GM19397 (cell line): ENCODE measurements around the gene DCTN4.
A peak's percentile ranks its signal among the peaks of the same experiment; 100 is the strongest.
"Not testable (repeated sequence)": the region's sequence is repeated elsewhere in the genome, so short reads cannot be mapped to it uniquely, and the experiment has no call there.

Source experiments
- ATAC-seq: cut with Tn5 transposase; IDR thresholded peaks from one replicate; pipeline ENCODE4 v1.9.1; 2021; ENCODE audit warnings: mild to moderate bottlenecking, moderate library complexity; ENCODE audit not compliant: unreplicated experiment

DCTN4 gene

DNA sequence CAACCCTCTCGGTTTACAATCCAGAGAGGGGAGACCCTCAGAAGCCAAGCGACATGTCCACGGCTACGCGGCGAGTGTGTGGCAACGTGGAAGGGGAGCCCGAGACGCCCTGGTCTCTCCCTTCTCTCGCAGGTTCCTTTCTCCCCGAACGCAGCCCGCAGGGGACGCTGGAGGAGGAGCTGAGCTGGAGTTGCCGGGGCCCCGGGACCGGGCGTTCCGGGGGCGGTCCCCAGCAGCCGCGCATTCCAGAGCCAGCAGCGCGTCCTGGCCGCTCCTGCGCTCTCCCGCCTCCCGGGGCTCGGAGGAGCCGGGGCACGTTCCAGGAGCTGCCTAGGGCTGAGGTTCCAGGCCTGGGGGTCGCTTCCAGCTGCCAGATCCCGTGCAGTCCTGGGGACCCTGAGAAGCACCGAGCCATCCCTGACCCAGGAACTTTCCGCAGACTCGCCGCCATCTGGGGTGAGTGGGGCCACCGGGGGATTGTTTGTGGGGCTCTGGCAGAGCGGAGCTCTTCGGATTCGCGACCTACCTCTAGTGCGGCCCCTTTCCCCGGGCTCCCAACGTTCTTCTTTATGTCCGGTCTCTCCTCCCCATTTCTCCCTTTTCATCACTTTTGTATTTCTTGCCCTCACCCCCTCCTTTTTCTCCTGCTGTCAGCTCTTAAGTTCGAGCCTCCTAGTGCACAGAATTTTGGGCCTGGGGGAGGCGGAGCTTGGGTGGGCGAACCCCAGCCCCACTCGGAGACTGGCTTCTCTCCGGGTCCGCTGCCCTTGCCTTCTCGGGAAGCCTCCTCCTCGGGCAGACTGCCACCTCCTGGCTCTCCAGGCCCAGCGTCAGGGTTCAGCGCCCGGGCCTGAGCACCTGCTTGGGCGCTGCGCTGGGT is 19.9 kb upstream of the DCTN4 start, which contains the start of gene SMIM3:
Gene SMIM3 (plus strand): TSS at position 241 of the 880 bp plus-strand sequence. CDS start 16,684 bp downstream, outside the sequence.
- no peak for ATAC-seq

DNA sequence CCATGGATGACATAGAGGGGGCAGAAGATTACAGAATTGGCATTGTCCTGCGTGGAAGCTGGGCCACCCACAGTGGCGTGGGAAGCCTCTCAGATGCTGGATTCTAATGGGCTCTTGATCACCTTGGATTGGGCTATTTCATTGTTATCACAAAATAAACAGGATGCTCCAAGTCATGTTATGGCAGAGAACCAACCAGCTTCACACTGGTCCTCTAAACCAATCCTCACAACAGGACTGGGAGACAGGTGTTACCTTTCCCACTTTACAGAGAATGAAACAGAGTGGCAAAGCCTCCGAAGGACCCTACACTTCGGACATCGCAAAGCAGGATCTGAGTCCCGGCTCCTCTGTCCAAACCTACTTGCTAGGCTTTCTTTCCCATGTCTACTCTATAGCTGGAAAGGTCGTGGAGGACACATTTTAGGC is 19.3 kb upstream of the DCTN4 start:
- no peak for ATAC-seq

DNA sequence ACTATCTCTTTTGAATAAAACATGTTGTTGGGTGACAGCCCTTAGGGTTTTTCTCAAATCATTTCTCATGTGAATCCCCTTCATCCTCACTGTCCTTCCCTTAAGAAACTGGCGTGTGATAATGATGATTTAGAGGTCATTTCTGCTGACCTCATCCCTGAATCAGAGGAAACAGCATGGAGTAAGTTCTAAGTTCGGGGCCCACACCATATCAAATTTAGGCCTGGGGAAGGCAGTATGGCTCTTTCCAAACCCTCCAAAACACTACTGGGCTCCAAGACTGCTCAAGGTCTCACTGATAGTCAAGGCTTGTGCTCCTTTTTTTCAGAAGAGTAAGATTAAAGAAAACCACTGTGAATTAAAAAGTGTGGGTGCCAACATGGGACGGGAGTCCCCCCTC is 18.9 kb upstream of the DCTN4 start:
- ATAC-seq = no peak

DNA sequence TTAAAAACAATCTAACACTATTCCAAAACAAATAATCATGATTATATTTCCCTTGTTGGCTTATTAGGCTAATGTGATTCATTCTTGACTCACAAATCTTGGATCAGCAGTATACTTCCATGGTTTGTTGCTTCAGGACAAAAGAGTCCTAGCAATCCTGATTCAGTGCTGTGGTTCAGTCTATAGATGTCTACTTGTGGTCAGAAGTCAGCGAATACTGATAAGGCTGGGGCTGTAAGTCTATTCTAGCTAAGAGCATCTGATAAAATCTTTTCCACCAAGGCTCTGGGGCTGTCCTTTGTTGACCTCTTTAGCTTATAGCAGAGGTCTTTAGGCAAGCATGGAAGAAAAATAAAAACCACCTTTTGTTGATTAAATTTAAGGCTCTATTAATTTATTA is 15.3 kb upstream of the DCTN4 start:
- ATAC-seq = no peak

DNA sequence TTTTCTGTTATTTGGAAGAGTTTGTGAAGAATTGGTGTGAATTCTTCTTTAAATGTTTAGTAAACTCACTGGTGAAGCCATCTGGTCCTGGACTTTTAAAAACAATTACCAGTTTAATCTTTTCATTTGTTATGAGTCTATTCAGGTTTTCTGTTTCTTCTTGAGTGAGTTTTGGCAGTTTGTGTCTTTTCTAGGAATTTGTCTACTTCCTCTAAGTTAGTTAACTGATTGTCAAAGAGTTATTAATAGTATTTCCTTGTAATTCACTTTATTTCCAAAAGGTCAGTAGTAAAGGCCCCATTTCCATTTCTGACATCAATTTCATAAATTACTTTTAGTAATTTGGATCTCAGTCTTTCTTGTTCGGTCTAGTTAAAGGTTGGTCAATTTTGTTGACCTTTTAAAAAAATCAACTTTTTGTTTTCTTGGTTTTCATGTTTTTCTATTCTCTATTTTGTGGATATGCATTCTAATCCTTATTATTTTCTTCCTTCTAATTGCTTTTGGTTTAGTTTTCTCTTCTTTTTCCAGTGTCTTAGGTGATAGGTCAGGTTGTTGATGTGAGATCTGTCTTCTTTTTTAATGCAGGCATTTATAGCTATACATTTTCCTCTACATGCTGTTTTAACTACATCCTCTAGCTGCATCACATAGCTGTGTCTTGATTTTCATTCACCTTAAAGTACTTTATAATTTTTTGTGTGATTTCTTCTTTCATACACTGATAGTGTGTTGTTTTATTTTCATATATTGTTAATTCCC is 12.4 kb upstream of the DCTN4 start:
- ATAC-seq = no peak

DNA sequence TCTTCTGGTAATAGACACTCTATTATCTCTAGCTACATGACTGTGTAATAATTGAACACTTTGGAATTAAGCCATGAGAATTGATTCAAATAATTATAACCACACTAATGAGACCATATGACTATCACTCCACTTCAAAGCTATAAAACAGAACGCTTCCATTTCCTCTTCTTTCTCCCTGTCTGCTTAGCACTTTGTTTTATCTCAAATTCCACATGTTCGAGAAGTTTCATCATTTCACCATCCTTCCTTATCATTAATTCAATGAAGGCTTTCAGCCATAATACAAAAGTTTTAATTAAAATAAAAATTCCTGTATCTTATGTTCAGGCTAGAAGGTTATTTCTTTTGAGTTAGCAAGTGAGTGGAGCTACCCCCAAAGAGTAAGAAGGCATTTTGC is 7.4 kb upstream of the DCTN4 start:
- no peak for ATAC-seq

DNA sequence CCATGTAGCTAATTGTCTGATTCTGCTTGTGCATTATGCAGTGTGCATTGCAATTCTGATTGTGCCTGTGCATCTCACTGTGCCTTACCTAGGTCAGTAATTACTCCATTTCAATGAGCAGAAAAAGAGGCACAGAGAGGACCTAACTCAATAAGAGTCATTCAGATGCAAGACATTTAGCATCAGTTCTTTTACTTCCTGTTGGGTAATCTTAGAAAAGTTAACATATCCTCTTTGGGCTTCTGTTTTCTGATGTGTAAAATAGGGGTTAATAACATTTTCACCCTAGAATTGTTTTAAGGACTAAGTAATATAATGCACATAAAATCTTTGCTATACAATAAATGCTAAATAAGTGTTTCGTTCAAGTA is 7.0 kb upstream of the DCTN4 start:
- ATAC-seq = no peak

DNA sequence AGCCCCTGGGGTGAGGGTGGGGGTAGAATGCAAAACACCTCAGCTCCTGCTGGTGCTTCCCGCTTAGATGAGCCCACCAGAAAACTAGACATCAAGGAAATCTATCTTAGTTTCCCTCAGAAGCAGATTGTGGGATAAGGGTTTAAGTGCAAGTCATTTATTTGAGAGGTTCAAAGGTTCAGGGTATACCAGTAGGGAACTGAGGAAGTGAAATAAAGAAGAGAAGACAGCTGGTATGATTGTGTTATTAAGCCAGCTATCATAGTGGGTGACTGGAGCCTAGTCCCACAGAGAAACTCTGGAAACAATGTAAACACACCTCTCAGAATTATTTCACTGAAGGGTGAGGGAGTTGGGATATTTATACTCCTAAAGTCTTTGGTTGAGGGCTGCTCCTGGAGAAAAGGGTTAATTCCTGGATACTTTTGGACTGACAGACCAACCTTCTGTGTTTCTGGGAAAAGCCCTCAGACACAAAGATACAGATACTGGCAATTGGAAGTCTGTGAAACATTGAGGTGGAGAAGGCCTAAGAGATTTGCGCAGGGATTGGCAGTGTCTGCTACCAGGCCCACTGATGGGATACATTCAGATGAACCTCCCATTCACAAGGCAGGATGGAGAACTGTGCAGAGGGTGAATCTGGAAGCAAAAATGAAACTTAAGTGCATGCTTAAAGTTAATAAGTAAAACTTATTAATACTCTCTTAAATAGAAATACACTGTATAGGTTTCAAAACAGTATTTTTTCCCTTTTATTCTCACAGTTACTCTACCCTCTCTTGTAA is 6.4 kb upstream of the DCTN4 start:
- no peak for ATAC-seq

DNA sequence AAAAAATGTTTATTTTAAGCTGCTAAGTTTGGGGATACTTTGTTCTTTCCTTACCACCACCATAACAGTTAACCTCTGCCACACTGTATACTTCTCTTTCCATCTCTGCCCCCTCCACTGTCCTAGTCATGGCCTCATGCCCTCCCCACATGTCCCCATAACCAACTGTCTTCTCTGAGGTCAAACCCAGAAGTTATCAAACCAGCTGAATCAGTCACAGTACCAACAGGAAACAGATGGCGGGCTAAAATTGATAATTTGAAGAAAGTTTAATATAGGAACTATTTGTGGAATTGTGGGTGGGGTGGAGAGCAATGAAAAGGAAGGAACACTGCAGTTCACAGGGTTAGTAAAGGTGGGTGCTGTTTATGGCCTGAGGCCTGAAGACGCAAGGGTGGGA is 5.7 kb upstream of the DCTN4 start:
- no peak for ATAC-seq

DNA sequence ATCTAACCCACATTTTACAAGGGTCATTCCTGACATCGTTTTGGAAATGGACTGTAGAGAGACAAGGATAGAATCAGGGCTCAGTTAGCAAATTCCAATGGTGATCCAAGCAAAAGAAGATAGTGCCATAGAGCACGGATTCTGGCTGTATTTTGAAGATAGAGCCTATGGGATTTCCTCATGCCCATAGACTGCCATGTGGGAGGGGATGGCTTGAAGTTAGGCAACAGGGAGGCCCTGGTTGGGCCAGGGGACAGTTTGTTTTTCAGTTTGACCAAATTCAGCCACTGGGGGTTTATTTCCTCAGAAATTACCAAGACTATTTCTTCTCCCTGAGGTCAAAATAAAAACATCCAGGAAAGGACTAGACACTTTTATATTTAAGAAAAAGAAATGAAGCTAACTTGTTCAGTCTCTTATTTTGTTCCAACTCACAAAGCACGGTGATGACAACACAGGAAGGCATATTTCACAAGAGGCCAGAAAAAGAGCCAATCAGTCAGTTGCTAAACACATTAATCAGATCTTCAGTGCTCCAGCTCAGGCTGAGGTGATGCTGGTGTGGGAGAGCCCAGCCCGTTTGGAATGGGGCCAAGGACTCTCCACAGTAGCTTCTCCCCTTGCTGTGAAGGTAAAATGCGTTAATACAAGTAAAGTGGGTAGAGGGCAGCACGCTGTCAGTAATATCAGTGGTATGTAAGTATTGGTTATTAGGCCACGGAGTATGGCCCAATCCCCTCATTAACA is 4.4 kb upstream of the DCTN4 start:
- ATAC-seq = no peak

DNA sequence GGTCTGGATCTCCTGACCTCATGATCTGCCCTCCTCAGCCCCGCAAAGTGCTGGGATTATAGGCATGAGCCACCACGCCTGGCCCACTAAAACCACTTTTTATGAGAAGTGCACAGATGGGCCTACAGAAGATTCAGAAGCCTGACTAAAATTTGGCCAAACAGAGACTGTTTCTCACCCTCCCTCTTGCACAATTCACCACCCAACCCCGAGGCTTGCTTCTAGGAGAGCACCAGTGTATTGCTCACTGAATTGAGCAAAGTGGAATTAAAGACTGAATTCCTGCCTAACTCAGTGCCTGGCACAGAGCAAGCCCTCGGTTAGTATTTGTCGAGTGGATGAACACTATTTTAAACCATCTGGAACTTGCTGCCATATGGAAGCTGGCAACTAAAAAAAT is 3.4 kb upstream of the DCTN4 start:
- ATAC-seq = no peak

DNA sequence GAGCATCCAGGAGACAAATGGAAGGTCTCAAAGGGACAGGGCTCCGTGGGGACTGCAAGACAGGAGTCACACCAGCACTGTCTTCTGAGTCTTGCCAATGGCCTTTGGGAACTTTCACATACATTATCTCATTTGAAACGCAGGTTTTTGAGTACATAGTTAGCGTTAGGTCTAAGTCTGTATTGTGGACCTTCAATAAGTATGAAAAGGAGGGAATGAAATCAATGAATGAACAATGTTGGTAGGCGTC is 442 bp upstream of the DCTN4 start:
- ATAC-seq = no peak

DNA sequence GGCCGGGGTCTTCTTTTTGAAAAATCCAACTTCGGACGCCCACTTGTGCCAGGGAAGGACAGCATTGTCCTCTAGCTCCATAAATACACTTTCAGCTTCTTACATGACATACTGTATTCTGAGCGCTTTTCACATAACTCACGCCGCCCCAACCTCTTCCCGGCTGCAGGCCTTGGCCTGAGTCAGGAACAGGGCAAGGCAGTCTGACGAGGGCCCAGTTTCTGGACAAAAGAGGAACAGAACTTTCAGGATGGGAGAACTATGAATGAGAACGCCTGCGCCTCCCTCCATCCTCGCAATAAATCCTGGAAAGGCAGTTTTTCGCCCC is 650 bp downstream of the DCTN4 start:
- ATAC-seq = peak; percentile 20

DNA sequence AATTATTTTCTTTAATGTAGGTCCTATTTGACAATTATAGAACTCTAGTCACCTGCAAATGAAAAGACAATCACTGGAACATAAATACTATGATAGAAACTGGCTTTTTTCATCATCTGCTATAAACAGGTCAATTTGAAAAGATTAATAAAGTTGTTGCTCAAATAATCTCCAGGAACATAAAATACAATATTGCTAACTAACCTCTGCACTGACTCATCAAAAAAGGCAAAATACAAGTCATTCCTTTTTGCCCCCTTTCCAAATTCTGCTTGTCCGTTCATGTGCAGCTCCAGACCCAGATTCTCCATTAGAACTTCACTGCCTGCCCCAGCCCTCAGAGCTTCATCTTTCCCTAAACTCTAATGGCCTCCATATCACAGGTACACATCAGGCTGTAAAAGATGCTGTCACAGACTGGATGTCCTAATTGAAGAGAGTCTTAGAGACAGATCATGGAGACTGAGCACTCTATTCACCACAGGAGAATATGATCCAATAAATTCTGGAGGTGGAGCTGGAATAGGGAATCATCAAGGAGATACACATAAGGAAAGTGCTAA is 1.6 kb downstream of the DCTN4 start:
- ATAC-seq = no peak

DNA sequence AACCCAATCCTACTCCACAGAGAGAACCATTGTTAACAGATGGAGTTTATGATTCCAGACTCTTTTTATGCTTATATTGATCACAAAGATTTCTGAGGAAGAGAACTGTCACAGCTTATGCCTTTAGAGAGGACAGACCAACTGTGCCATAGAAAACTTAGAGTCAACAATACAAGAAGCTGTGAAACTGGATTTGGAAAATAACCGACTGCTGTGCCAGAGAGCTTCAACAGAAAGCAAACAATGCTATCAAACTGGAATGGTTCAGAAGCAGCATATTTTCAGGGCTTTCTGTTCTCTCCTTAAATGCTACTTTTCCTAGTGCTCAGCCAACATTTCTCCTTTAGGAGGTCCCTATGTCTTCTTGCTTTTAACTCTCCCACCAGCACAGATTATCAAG is 5.0 kb downstream of the DCTN4 start:
- no peak for ATAC-seq

DNA sequence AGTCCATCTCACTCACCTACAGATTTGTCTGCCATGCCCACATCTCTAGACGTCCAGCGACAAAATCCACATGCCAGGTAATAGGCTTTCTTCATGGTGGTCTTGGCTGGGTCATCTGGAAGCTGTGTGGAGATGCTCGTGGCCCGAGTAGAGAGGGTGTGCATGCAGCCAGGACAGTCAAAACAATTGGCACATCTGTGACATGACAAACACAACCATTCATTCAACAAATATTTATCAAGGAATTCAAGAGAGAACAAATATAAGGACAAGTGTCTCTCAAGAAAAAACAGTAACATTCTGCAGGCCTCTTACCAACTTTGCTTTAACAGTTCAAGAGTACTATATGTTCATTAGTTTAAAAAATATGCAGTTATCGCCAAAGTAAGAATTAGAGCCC is 5.4 kb downstream of the DCTN4 start:
- ATAC-seq = no peak

DNA sequence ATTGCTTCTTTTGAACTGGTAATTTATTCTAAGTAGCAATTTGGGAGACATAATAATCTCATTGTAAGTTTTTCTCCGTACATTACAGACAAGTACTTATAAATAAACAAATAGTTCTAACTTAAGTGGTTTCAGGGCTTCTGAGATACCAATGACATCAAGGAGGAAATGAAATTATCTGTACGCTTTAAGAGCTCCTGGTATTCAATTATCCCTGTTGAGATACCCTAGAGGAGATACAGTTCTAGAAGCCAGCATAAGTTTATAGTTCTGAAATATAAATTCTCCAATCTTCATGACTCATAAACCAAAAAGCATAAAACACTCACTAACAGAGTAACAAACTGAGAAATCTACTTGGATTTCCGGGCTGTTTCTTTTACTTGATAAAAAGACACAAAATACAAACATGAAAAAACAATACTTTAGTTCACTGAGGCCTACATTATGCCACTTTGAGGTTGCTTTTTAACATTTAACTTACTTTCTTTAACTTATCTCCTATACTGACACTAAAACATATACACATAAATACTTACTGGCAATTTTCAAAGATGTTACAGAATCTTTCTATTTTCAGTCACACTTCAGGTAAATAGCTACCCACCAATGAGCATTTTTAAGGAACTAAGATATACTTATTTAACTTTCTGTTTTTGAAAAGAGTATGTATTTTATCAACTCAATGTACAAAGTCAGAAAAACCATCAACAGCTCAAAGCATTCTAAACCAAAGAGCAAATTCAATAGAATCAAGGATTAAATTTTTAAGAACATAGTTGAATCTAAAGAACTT is 7.5 kb downstream of the DCTN4 start:
- no peak for ATAC-seq

DNA sequence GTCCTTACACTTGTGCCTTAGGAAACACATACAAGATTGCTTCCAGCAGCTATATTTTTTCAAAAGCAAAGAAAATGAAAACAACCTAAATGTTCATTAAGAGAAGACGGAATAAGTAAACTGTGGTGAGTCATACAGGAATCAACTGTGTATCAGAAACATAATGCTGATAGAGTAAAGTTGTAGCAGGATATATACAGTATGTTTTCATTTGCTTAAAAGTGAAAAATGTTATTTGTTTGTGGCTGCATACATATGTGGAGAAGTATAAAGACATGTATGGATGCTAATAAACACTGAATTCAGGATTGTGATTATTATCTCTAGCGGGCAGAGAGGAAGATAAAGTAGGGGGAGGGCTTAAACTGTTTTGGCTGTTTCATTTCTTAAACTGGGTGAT is 8.3 kb downstream of the DCTN4 start:
- no peak for ATAC-seq

DNA sequence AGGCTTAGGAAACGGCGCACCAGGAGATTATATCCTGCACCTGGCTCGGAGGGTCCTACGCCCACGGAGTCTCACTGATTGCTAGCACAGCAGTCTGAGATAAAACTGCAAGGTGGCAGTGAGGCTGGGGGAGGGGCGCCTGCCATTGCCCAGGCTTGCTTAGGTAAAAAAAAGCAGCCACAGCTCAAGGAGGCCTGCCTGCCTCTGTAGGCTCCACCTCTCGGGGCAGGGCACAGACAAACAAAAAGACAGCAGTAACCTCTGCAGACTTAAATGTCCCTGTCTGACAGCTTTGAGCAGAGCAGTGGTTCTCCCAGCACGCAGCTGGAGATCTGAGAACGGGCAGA is 15.7 kb downstream of the DCTN4 start:
- not testable (repeated sequence) for ATAC-seq
